Endothelial cell of umbilical vein (primary cell): Measurements from ENCODE around the gene JHY. TPM values are rescaled to one million over a fixed set of nuclear protein-coding genes. Genes with fewer than 3 reads are reported as not detected.

ENCODE experiments used
- BruUV-seq: library from RNA; stranded (reverse); fragments of 400-500 nt; replicated peaks from 2 replicates; lab custom pipeline; 2021; lab: Mats Ljungman, UMichigan
- CTCF ChIA-PET: fragments of 300-600, 350-600 bp; sonication (Branson Sonifier 250); formaldehyde crosslinking; loops from one replicate; lab custom pipeline; 2021; ENCODE audit warnings: antibody characterized with exemption, inconsistent platforms; lab: Charles Lee
- POLR2A ChIA-PET: fragments of 300-600, 350-600 bp; sonication (Branson Sonifier 250); formaldehyde crosslinking; loops from one replicate; lab custom pipeline; 2021; ENCODE audit warnings: antibody characterized with exemption, inconsistent platforms; lab: Charles Lee
- DNase-seq: peaks from one replicate; pipeline ENCODE4 v3.0.0-alpha.2; 2011; ENCODE audit warnings: low read depth, low spot score
- FAIRE-seq: peaks from 2 replicates; lab custom pipeline; 2011; peaks lifted over from hg19 to GRCh38; lab: Jason Lieb, UNC
- H2AFZ ChIP-seq: 2 replicates; pipeline ENCODE4 v1.6.0; 2012; ENCODE audit warnings: low read depth, low read length, control low read depth, inconsistent platforms
- H3K27ac ChIP-seq: 2 replicates; pipeline ENCODE4 v1.5.1; 2011; ENCODE audit warnings: low read depth, mild to moderate bottlenecking, control low read depth, low read length, moderate library complexity; ENCODE audit not compliant: insufficient read depth
- H3K27me3 ChIP-seq, 2 experiments: 2 replicates each; pipeline versions ENCODE4 v1.6.0 to v1.6.1; 2011; ENCODE audit warnings: low read length in 2 of 2, mixed read lengths in 1 of 2; ENCODE audit not compliant: control insufficient read depth in 2 of 2, insufficient read depth in 2 of 2
- H3K36me3 ChIP-seq, 2 experiments: 2 replicates in 1 of 2; 3 replicates in 1 of 2; pipeline ENCODE4 v1.5.1; 2011; ENCODE audit warnings: low read length in 2 of 2, mild to moderate bottlenecking in 1 of 2, moderate library complexity in 1 of 2; ENCODE audit not compliant: control insufficient read depth in 2 of 2, insufficient read depth in 2 of 2; ENCODE audit errors: extremely low read depth in 1 of 2
- H3K4me1 ChIP-seq: 3 replicates; pipeline ENCODE4 v1.5.1; 2011; ENCODE audit warnings: mild to moderate bottlenecking, low read length; ENCODE audit not compliant: control insufficient read depth, insufficient read depth; ENCODE audit errors: extremely low read depth
- H3K4me2 ChIP-seq: 2 replicates; pipeline ENCODE4 v1.6.1; 2011; ENCODE audit warnings: low read length, control low read depth, mixed read lengths; ENCODE audit not compliant: insufficient read depth
- H3K4me3 ChIP-seq, 3 experiments: fragments of 200-600 bp in 1 of 3; sonication (generic), shearing (Covaris generic) in 1 of 3; replicated peaks in 1 of 3; 2 replicates each; pipeline ENCODE4 v1.5.1; 2011 to 2016; ENCODE audit warnings: control low read depth in 3 of 3, low read length in 3 of 3, mild to moderate bottlenecking in 2 of 3, inconsistent platforms in 1 of 3, low read depth in 1 of 3, moderate library complexity in 1 of 3; ENCODE audit not compliant: insufficient read depth in 1 of 3
- H3K79me2 ChIP-seq: 2 replicates; pipeline ENCODE4 v1.6.0; 2012; ENCODE audit warnings: low read length, inconsistent platforms; ENCODE audit not compliant: control insufficient read depth, insufficient read depth
- H3K9ac ChIP-seq: replicated peaks from 2 replicates; pipeline ENCODE3; 2011; ENCODE audit warnings: low read length, control low read depth; ENCODE audit not compliant: insufficient read depth; ENCODE audit errors: extremely low read depth
- H3K9me1 ChIP-seq: replicated peaks from 3 replicates; pipeline ENCODE4 v1.6.0; 2011; ENCODE audit warnings: mild to moderate bottlenecking, low read length; ENCODE audit not compliant: control insufficient read depth, insufficient read depth; ENCODE audit errors: extremely low read depth
- H3K9me3 ChIP-seq: replicated peaks from 2 replicates; pipeline ENCODE4 v1.5.1; 2012; ENCODE audit warnings: low read length, inconsistent platforms; ENCODE audit not compliant: control insufficient read depth, insufficient read depth
- H4K20me1 ChIP-seq: replicated peaks from 2 replicates; pipeline ENCODE3; 2011; ENCODE audit warnings: mild to moderate bottlenecking, low read length; ENCODE audit not compliant: control insufficient read depth, insufficient read depth; ENCODE audit errors: extremely low read depth
- EZH2 ChIP-seq: IDR thresholded peaks from 2 replicates; pipeline ENCODE4 v1.6.1; 2012; ENCODE audit warnings: borderline replicate concordance, low read depth, mild to moderate bottlenecking, moderate library complexity, low read length, inconsistent platforms; ENCODE audit not compliant: severe bottlenecking
- FOS ChIP-seq: IDR thresholded peaks from 2 replicates; pipeline ENCODE4 v1.6.1; 2011; ENCODE audit warnings: mild to moderate bottlenecking, low read length, moderate library complexity, borderline replicate concordance; ENCODE audit not compliant: insufficient read depth
- GATA2 ChIP-seq: IDR thresholded peaks from 2 replicates; pipeline ENCODE4 v1.7.0; 2011; ENCODE audit warnings: low read depth, mild to moderate bottlenecking, moderate library complexity, mixed read lengths, low read length; ENCODE audit not compliant: insufficient read length, insufficient read depth
- JUN ChIP-seq: IDR thresholded peaks from 2 replicates; pipeline ENCODE4 v1.6.1; 2011; ENCODE audit warnings: borderline replicate concordance, low read depth; ENCODE audit not compliant: insufficient read length, insufficient read depth
- MYC ChIP-seq: IDR thresholded peaks from one replicate; pipeline ENCODE4 v1.6.1; 2011; ENCODE audit warnings: mild to moderate bottlenecking, low read depth, low read length
- POLR2A ChIP-seq: IDR thresholded peaks from 2 replicates; pipeline ENCODE4 v1.6.1; 2012; ENCODE audit warnings: low read depth, mild to moderate bottlenecking, control low read depth, low read length
- POLR2AphosphoS5 ChIP-seq: IDR thresholded peaks from 2 replicates; pipeline ENCODE4 v1.6.1; 2012; ENCODE audit warnings: low read depth, mild to moderate bottlenecking, control low read depth, low read length, moderate library complexity; ENCODE audit not compliant: insufficient read depth
- dilution Hi-C: fragments of 300-500 bp; cut with MboI; formaldehyde crosslinking; loops from one replicate; pipeline ENCODE4 v1.15.0; 2019; ENCODE audit warnings: low sequenced_read_pairs; ENCODE audit not compliant: extremely low pct_ligation_motif_present
- intact Hi-C: fragments of 100-400 bp; cut with micrococcal nuclease; formaldehyde crosslinking; loops from one replicate; pipeline ENCODE4 v1.10.0; 2022
- polyA plus RNA-seq, 4 experiments: library from polyadenylated mRNA; depleted of rRNA in 3 of 4; stranded (reverse) in 3 of 4; unstranded in 1 of 4; fragments of >200 nt; gene quantifications; 2 replicates each; pipeline versions ENCODE4 v1.2.1 to v1.2.3, GENCODE V29; 2011 to 2012; ENCODE audit warnings: missing spikeins in 1 of 4
- total RNA-seq: library from RNA; stranded (reverse); gene quantifications from 2 replicates; pipeline ENCODE4 v1.2.3, GENCODE V29; 2021
- TF ChIP-seq, protein P1 (sequence below), 2 donors: IDR thresholded peaks; 1 replicate in 1 of 2; 2 replicates in 1 of 2; pipeline ENCODE4 v1.5.1; 2011; ENCODE audit warnings: low read length in 2 of 2, mild to moderate bottlenecking in 2 of 2, moderate library complexity in 2 of 2, control low read depth in 1 of 2, inconsistent platforms in 1 of 2, low read depth in 1 of 2; ENCODE audit not compliant: insufficient read depth in 1 of 2; ENCODE audit errors: extremely low read depth in 1 of 2
- TF ChIP-seq, protein P2 (sequence below): IDR thresholded peaks from 2 replicates; pipeline ENCODE4 v1.6.1; 2011; ENCODE audit not compliant: insufficient read depth, insufficient read length

JHY gene
- total and polyA plus RNA-seq, 2 donors (not counting 3 experiments of a cell fraction or from before 2014, with no cell fraction given), result 1.8 to 3.9 TPM

DNA sequence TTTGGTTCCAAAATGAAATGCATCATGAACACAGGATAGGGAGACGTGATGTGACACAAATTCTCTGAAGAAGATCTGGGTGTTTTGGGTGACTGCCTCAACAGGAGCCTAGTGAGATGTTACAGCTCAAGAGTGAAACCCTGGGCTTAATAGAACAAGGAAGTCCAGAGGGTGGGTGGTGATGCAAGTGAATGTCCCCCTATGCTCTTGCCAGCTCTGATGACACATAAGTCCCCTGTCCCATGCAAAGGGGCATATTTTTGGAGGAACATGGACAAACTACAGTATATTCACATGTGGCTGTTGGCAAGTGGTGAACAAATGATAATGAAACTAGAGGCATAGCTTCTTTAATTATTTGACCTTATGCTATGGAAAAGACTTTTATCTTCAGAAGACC lies 35.1 kb upstream of the JHY start:
- no peak for FAIRE-seq
- Histone ChIP-seq H3K4me3 (no peak overlapping the region), H3K4me2 (no peak overlapping the region), H3K27ac (no peak overlapping the region), H2AFZ (no peak overlapping the region), H3K4me1 (no peaks in the 10 kb centered on the region), H3K9ac (no peak overlapping the region), H3K36me3 (no peaks in the 10 kb centered on the region), H3K79me2 (no peaks in the 10 kb centered on the region), H3K9me1 (no peaks in the 10 kb centered on the region), H3K27me3 (peaks cover 2 to 13% of the 10 kb centered on the region in 2 experiments), H4K20me1 (no peaks in the 10 kb centered on the region), H3K9me3 (no peaks in the 10 kb centered on the region)
- no peak for DNase-seq
- ChIA-PET CTCF (interaction anchor here (1.0 to 16.0 kb wide), 5 partner anchors 13 to 215 kb away, joined by 3 to 720 read pairs (median 4); no protein-coding TSS in a partner anchor), POLR2A (no interaction called here)
- TF ChIP-seq POLR2A (no peak), POLR2AphosphoS5 (no peak), FOS (no peak), EZH2 (no peak), GATA2 (no peak), MYC (no peak), JUN (no peak)
- TF ChIP-seq, protein P1, sequence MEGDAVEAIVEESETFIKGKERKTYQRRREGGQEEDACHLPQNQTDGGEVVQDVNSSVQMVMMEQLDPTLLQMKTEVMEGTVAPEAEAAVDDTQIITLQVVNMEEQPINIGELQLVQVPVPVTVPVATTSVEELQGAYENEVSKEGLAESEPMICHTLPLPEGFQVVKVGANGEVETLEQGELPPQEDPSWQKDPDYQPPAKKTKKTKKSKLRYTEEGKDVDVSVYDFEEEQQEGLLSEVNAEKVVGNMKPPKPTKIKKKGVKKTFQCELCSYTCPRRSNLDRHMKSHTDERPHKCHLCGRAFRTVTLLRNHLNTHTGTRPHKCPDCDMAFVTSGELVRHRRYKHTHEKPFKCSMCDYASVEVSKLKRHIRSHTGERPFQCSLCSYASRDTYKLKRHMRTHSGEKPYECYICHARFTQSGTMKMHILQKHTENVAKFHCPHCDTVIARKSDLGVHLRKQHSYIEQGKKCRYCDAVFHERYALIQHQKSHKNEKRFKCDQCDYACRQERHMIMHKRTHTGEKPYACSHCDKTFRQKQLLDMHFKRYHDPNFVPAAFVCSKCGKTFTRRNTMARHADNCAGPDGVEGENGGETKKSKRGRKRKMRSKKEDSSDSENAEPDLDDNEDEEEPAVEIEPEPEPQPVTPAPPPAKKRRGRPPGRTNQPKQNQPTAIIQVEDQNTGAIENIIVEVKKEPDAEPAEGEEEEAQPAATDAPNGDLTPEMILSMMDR (IDR thresholded peaks at IDR 0.05; ENCODE audit: extremely low read depth in 1 of 2, insufficient read depth in 1 of 2, low read depth in 1 of 2, low read length in 2 of 2), result no peak
- TF ChIP-seq, protein P2, sequence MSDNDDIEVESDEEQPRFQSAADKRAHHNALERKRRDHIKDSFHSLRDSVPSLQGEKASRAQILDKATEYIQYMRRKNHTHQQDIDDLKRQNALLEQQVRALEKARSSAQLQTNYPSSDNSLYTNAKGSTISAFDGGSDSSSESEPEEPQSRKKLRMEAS, result no peak
- intact Hi-C loops, result no loop called here
- dilution Hi-C loops, result no loop called here
- no TSS peak for BruUV-seq
